Measurements from ENCODE around the gene ONECUT3.

ONECUT3 gene

GRCh38 chr19:1814391-1814790 lies 61.1 kb downstream of the ONECUT3 start:
- Histone ChIP-seq H3K9me3 (no peaks in the 10 kb centered on the region), H3K4me1 (no peaks in the 10 kb centered on the region), H3K4me3 (ENCODE audit: low read depth, low read length) (no peak overlapping the region), H3K36me3 (peaks cover 35% of the 10 kb centered on the region), H3K27me3 (no peaks in the 10 kb centered on the region)
- TF ChIP-seq CTCF (IDR thresholded peaks at IDR 0.05; ENCODE audit: low read depth, low read length): no peak
- no peak for DNase-seq

DNA sequence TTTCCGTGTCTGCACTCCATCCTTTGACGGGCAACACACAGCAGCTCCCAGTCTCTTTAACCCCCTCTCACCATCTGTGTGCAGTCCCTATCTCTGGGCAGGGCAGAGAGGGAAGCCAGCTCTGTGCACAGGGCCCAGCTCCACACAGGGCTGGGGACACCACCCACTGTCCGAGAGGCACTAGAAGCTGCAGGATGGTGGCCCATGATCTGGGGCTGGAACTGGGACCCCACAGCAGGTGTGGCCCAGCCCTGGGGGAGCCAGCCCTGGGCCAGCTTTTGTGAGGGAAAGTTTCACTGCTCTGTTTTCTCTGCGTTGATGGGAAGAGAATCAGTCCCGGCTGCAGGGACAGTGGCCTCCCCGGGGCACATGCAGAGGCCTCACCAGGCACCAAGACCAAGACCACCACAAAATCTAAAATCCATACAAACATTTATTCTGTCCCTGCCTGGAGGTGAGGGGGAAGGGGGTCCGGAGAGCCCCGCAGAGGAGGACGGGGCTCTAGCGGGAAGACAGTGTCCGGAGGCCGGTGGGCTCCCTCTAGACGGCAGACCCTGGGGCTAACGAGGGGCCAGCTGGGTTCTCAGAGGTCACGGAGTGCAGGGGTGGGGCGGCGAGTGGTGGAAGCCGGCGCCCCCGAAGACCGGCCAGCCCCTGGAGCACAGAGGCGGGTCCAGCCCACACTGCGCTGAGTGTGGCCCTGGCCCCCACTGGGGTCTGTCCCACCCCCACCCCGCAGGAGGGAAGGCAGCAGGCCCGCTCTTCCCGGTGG lies 61.7 kb downstream of the ONECUT3 start:
- TF ChIP-seq CTCF (IDR thresholded peaks at IDR 0.05; ENCODE audit: low read depth, low read length): no peak

GRCh38 chr19:1815605-1816529 lies 62.6 kb downstream of the ONECUT3 start:
- Histone ChIP-seq H3K36me3 (peaks cover 50% of the 10 kb centered on the region), H3K9me3 (no peaks in the 10 kb centered on the region), H3K4me1 (no peaks in the 10 kb centered on the region), H3K27me3 (no peaks in the 10 kb centered on the region), H3K4me3 (ENCODE audit: low read depth, low read length) (no peak overlapping the region)
- DNase-seq: no peak
- no peak for TF ChIP-seq CTCF (IDR thresholded peaks at IDR 0.05; ENCODE audit: low read depth, low read length)

More for the DNA sequence above, 61.7 kb downstream of the ONECUT3 start:
- Histone ChIP-seq H3K27me3 (no peaks in the 10 kb centered on the region), H3K9me3 (no peaks in the 10 kb centered on the region), H3K36me3 (peaks cover 41% of the 10 kb centered on the region), H3K4me1 (no peaks in the 10 kb centered on the region), H3K4me3 (ENCODE audit: low read depth, low read length) (no peak overlapping the region)
- no peak for DNase-seq

GRCh38 chr19:1816530-1817298 lies 63.4 kb downstream of the ONECUT3 start:
- H3K27me3 ChIP-seq: no peaks in the 10 kb centered on the region
- no peak overlapping the region for H3K4me3 ChIP-seq (ENCODE audit: low read depth, low read length)
- no peak for TF ChIP-seq CTCF (IDR thresholded peaks at IDR 0.05; ENCODE audit: low read depth, low read length)
- H3K36me3 ChIP-seq: peaks cover 57% of the 10 kb centered on the region
- H3K4me1 ChIP-seq: no peaks in the 10 kb centered on the region
- DNase-seq: no peak
- H3K9me3 ChIP-seq: no peaks in the 10 kb centered on the region

- H3K36me3 ChIP-seq: peaks cover 66% of the 10 kb centered on the region
- no peak for DNase-seq
- no peak for TF ChIP-seq CTCF (IDR thresholded peaks at IDR 0.05; ENCODE audit: low read depth, low read length)
Measured at GRCh38 chr19:1817553-1818179, 64.4 kb downstream of the ONECUT3 start.

More at GRCh38 chr19:1817553-1818179, 64.4 kb downstream of the ONECUT3 start:
- H3K9me3 ChIP-seq: no peaks in the 10 kb centered on the region
- no peaks in the 10 kb centered on the region for H3K27me3 ChIP-seq
- H3K4me3 ChIP-seq (ENCODE audit: low read depth, low read length): no peak overlapping the region
- no peaks in the 10 kb centered on the region for H3K4me1 ChIP-seq
